ENCODE data around the gene GRIK3.
"Not testable (repeated sequence)": the region's sequence is repeated elsewhere in the genome, so short reads cannot be mapped to it uniquely, and the experiment has no call there.

GRIK3 gene

GRCh38 chr1:36900128-36900527 lies 134.2 kb downstream of the GRIK3 start:
- DNase-seq, result no peak

- not testable (repeated sequence) for DNase-seq
These were observed 136.5 kb downstream of the GRIK3 start for GRCh38 chr1:36897813-36898212.

- DNase-seq, result no peak
These were observed 139.5 kb downstream of the GRIK3 start for GRCh38 chr1:36894824-36895223.

- no peak for DNase-seq
These were observed 143.5 kb downstream of the GRIK3 start for GRCh38 chr1:36890776-36891175.

GRCh38 chr1:36889478-36890226 lies 144.7 kb downstream of the GRIK3 start:
- DNase-seq, result no peak

GRCh38 chr1:36888811-36889477 lies 145.4 kb downstream of the GRIK3 start:
- DNase-seq, result no peak

GRCh38 chr1:36885540-36886357 lies 148.6 kb downstream of the GRIK3 start:
- DNase-seq, result no peak

GRCh38 chr1:36884801-36885200 lies 149.5 kb downstream of the GRIK3 start:
- DNase-seq, result no peak

- no peak for DNase-seq
These were observed 150.2 kb downstream of the GRIK3 start for GRCh38 chr1:36884029-36884701.

- no peak for DNase-seq
These were observed 150.9 kb downstream of the GRIK3 start for GRCh38 chr1:36883315-36883949.

- no peak for DNase-seq
These were observed 151.6 kb downstream of the GRIK3 start for GRCh38 chr1:36882536-36883285.

GRCh38 chr1:36881541-36881940 lies 152.8 kb downstream of the GRIK3 start:
- no peak for DNase-seq

- DNase-seq, result no peak
These were observed 153.3 kb downstream of the GRIK3 start for GRCh38 chr1:36881068-36881405.

GRCh38 chr1:36880155-36881067 lies 153.9 kb downstream of the GRIK3 start:
- DNase-seq, result no peak

GRCh38 chr1:36879613-36880012 lies 154.7 kb downstream of the GRIK3 start:
- DNase-seq, result no peak

GRCh38 chr1:36876990-36877389 lies 157.3 kb downstream of the GRIK3 start:
- no peak for DNase-seq

GRCh38 chr1:36874271-36875060 lies 159.8 kb downstream of the GRIK3 start:
- no peak for DNase-seq

- DNase-seq, result no peak
These were observed 161.5 kb downstream of the GRIK3 start for GRCh38 chr1:36872858-36873257.

GRCh38 chr1:36872126-36872754 lies 162.1 kb downstream of the GRIK3 start:
- no peak for DNase-seq
